Immature natural killer cell (primary cell): ENCODE data around the gene PLOD3. TPM values are rescaled to one million over a fixed set of nuclear protein-coding genes. Genes with fewer than 3 reads are reported as not detected.
A peak's percentile ranks its signal among the peaks of the same experiment; 100 is the strongest.
"Not testable (repeated sequence)": the region's sequence is repeated elsewhere in the genome, so short reads cannot be mapped to it uniquely, and the experiment has no call there.

Experiments
- DNase-seq, 3 donors: peaks; one replicate each; pipeline ENCODE4 v3.0.0; 2022; ENCODE audit warnings: mixed read lengths in 1 of 3
- H3K27ac Mint-ChIP-seq, 6 donors: one replicate each; pipeline ENCODE4 v1.8.0; 2020; ENCODE audit warnings: mixed read lengths in 6 of 6, mild to moderate bottlenecking in 5 of 6, inconsistent platforms in 4 of 6, moderate library complexity in 3 of 6
- H3K27me3 Mint-ChIP-seq, 3 donors: one replicate each; pipeline ENCODE4 v1.8.0; 2020 to 2021; ENCODE audit warnings: low read depth in 3 of 3, mild to moderate bottlenecking in 3 of 3, mixed read lengths in 3 of 3, moderate library complexity in 3 of 3, inconsistent platforms in 1 of 3
- H3K36me3 Mint-ChIP-seq, 3 donors: one replicate each; pipeline ENCODE4 v1.8.0; 2020; ENCODE audit warnings: mixed read lengths in 3 of 3, inconsistent platforms in 2 of 3, mild to moderate bottlenecking in 2 of 3
- H3K4me1 Mint-ChIP-seq, 2 donors: one replicate each; pipeline ENCODE4 v1.8.0; 2020; ENCODE audit warnings: inconsistent platforms in 2 of 2, mild to moderate bottlenecking in 2 of 2, mixed read lengths in 2 of 2, moderate library complexity in 1 of 2
- H3K4me3 Mint-ChIP-seq, 5 donors: one replicate each; pipeline ENCODE4 v1.8.0; 2020; ENCODE audit warnings: mild to moderate bottlenecking in 5 of 5, mixed read lengths in 5 of 5, inconsistent platforms in 3 of 5, moderate library complexity in 3 of 5
- H3K9me3 Mint-ChIP-seq, 6 donors: one replicate each; pipeline ENCODE4 v1.8.0; 2020; ENCODE audit warnings: mild to moderate bottlenecking in 6 of 6, mixed read lengths in 6 of 6, inconsistent platforms in 4 of 6, moderate library complexity in 3 of 6
- polyA plus RNA-seq, 3 donors: library from polyadenylated mRNA; unstranded; fragments of 300-500 nt; fragmentation: Illumina TruSeq; gene quantifications; one replicate each; pipeline ENCODE4 v1.2.3, GENCODE V29; 2021

Gene PLOD3
- polyA plus RNA-seq, 3 donors from 2014 or later: 19.6 to 28.6 (median 26.6) TPM

- H3K36me3 Mint-ChIP-seq: no peaks in the 10 kb centered on the region
- no peaks in the 10 kb centered on the region for H3K4me1 Mint-ChIP-seq
- H3K9me3 Mint-ChIP-seq: no peaks in the 10 kb centered on the region
- no peak within 1 kb of the TSS for H3K4me3 Mint-ChIP-seq
- H3K27me3 Mint-ChIP-seq: peaks cover 4 to 14% (median 12%) of the 10 kb centered on the region in 3 donors
- H3K27ac Mint-ChIP-seq: no peak within 1 kb of the TSS
- DNase-seq: no peak
Observed at GRCh38 chr7:101200862-101201599, 16.4 kb downstream of the PLOD3 start, which contains the start of gene MOGAT3. MOGAT3 (minus strand) TSS chr7:101201036; CDS start chr7:101200854, 182 bp downstream.

- no peak overlapping the region for H3K27ac Mint-ChIP-seq
- DNase-seq: no peak
- H3K36me3 Mint-ChIP-seq: no peaks in the 10 kb centered on the region
- no peaks in the 10 kb centered on the region for H3K4me1 Mint-ChIP-seq
- H3K9me3 Mint-ChIP-seq: no peaks in the 10 kb centered on the region
- H3K4me3 Mint-ChIP-seq: no peak overlapping the region
- H3K27me3 Mint-ChIP-seq: peaks cover 4 to 14% (median 12%) of the 10 kb centered on the region in 3 donors
Observed at GRCh38 chr7:101200504-101200861, 16.9 kb downstream of the PLOD3 start.

- not testable (repeated sequence) for H3K27ac Mint-ChIP-seq, H3K4me1 Mint-ChIP-seq, H3K4me3 Mint-ChIP-seq, H3K36me3 Mint-ChIP-seq, DNase-seq, H3K9me3 Mint-ChIP-seq
- peaks cover 2 to 17% (median 14%) of the 10 kb centered on the region in 3 donors for H3K27me3 Mint-ChIP-seq
Observed at GRCh38 chr7:101199522-101199921, 17.9 kb downstream of the PLOD3 start.

- no peak for DNase-seq
- Mint-ChIP-seq H3K9me3 (no peaks in the 10 kb centered on the region), H3K27ac (peak overlapping the region in 1 of 6 donors; percentile 28), H3K36me3 (no peaks in the 10 kb centered on the region), H3K27me3 (peaks cover 2 to 17% (median 10%) of the 10 kb centered on the region in 3 donors), H3K4me3 (no peak overlapping the region), H3K4me1 (no peaks in the 10 kb centered on the region)
Observed at GRCh38 chr7:101198476-101198875, 18.9 kb downstream of the PLOD3 start.

GRCh38 chr7:101197991-101198390 lies 19.4 kb downstream of the PLOD3 start:
- H3K27me3 Mint-ChIP-seq: peaks cover 2 to 17% (median 8%) of the 10 kb centered on the region in 3 donors
- no peaks in the 10 kb centered on the region for H3K4me1 Mint-ChIP-seq
- no peak overlapping the region for H3K27ac Mint-ChIP-seq
- DNase-seq: no peak
- H3K36me3 Mint-ChIP-seq: no peaks in the 10 kb centered on the region
- no peaks in the 10 kb centered on the region for H3K9me3 Mint-ChIP-seq
- H3K4me3 Mint-ChIP-seq: no peak overlapping the region

GRCh38 chr7:101195884-101196283 lies 21.5 kb downstream of the PLOD3 start:
- Mint-ChIP-seq H3K4me1 (peaks cover 0 to 2% of the 10 kb centered on the region in 2 donors), H3K27me3 (peaks cover 4 to 15% (median 4%) of the 10 kb centered on the region in 3 donors), H3K4me3 (no peak overlapping the region), H3K27ac (no peak overlapping the region), H3K36me3 (no peaks in the 10 kb centered on the region), H3K9me3 (no peaks in the 10 kb centered on the region)
- no peak for DNase-seq

GRCh38 chr7:101189109-101189508 lies 28.3 kb downstream of the PLOD3 start:
- H3K4me1 Mint-ChIP-seq: peaks cover 0 to 2% of the 10 kb centered on the region in 2 donors
- DNase-seq: no peak
- H3K27ac Mint-ChIP-seq: no peak overlapping the region
- H3K36me3 Mint-ChIP-seq: no peaks in the 10 kb centered on the region
- no peak overlapping the region for H3K4me3 Mint-ChIP-seq
- peaks cover 0 to 8% (median 4%) of the 10 kb centered on the region in 3 donors for H3K27me3 Mint-ChIP-seq
- peaks cover 0 to 3% (median 0%) of the 10 kb centered on the region in 6 donors for H3K9me3 Mint-ChIP-seq

- H3K9me3 Mint-ChIP-seq: peaks cover 0 to 3% (median 0%) of the 10 kb centered on the region in 6 donors
- H3K27me3 Mint-ChIP-seq: peaks cover 1 to 11% (median 4%) of the 10 kb centered on the region in 3 donors
- no peaks in the 10 kb centered on the region for H3K36me3 Mint-ChIP-seq
- DNase-seq: no peak
- no peak overlapping the region for H3K27ac Mint-ChIP-seq
- H3K4me3 Mint-ChIP-seq: no peak overlapping the region
- no peaks in the 10 kb centered on the region for H3K4me1 Mint-ChIP-seq
Observed at GRCh38 chr7:101186844-101187428, 30.4 kb downstream of the PLOD3 start.

GRCh38 chr7:101186194-101186593 lies 31.2 kb downstream of the PLOD3 start:
- no peaks in the 10 kb centered on the region for H3K4me1 Mint-ChIP-seq
- H3K36me3 Mint-ChIP-seq: no peaks in the 10 kb centered on the region
- H3K9me3 Mint-ChIP-seq: peaks cover 0 to 3% (median 0%) of the 10 kb centered on the region in 6 donors
- no peak overlapping the region for H3K27ac Mint-ChIP-seq
- no peak overlapping the region for H3K4me3 Mint-ChIP-seq
- DNase-seq: no peak
- peaks cover 1 to 12% (median 4%) of the 10 kb centered on the region in 3 donors for H3K27me3 Mint-ChIP-seq

- Mint-ChIP-seq H3K9me3 (peaks cover 0 to 5% (median 0%) of the 10 kb centered on the region in 6 donors), H3K27ac (no peak overlapping the region), H3K36me3 (no peaks in the 10 kb centered on the region), H3K4me3 (no peak overlapping the region), H3K27me3 (peaks cover 1 to 20% (median 11%) of the 10 kb centered on the region in 3 donors), H3K4me1 (no peaks in the 10 kb centered on the region)
- no peak for DNase-seq
Observed at GRCh38 chr7:101185258-101185839, 32.0 kb downstream of the PLOD3 start.

GRCh38 chr7:101180130-101180755 lies 37.1 kb downstream of the PLOD3 start, which contains the start of gene NAT16:
NAT16 (minus strand) TSS chr7:101180293; CDS start chr7:101174807, 5,486 bp downstream.
- peaks cover 14 to 49% (median 15%) of the 10 kb centered on the region in 3 donors for H3K27me3 Mint-ChIP-seq
- H3K4me3 Mint-ChIP-seq: peak within 1 kb of the TSS in 1 of 5 donors; percentile 44
- peaks cover 0 to 2% of the 10 kb centered on the region in 2 donors for H3K4me1 Mint-ChIP-seq
- H3K36me3 Mint-ChIP-seq: no peaks in the 10 kb centered on the region
- no peak for DNase-seq
- peaks cover 0 to 4% (median 0%) of the 10 kb centered on the region in 6 donors for H3K9me3 Mint-ChIP-seq
- no peak within 1 kb of the TSS for H3K27ac Mint-ChIP-seq

- no peak overlapping the region for H3K27ac Mint-ChIP-seq
Observed at GRCh38 chr7:101179713-101180112, 37.7 kb downstream of the PLOD3 start.

GRCh38 chr7:101179117-101179516 lies 38.3 kb downstream of the PLOD3 start:
- H3K4me3 Mint-ChIP-seq: no peak overlapping the region
- H3K27me3 Mint-ChIP-seq: peaks cover 20 to 54% (median 24%) of the 10 kb centered on the region in 3 donors
- H3K36me3 Mint-ChIP-seq: no peaks in the 10 kb centered on the region
- no peak for DNase-seq
- peaks cover 3 to 7% of the 10 kb centered on the region in 2 donors for H3K4me1 Mint-ChIP-seq
- H3K9me3 Mint-ChIP-seq: peaks cover 0 to 2% (median 0%) of the 10 kb centered on the region in 6 donors
- no peak overlapping the region for H3K27ac Mint-ChIP-seq

More at GRCh38 chr7:101179713-101180112, 37.7 kb downstream of the PLOD3 start:
- DNase-seq: no peak
- Mint-ChIP-seq H3K36me3 (no peaks in the 10 kb centered on the region), H3K27me3 (peaks cover 15 to 52% (median 18%) of the 10 kb centered on the region in 3 donors), H3K9me3 (peaks cover 0 to 3% (median 0%) of the 10 kb centered on the region in 6 donors), H3K4me1 (peaks cover 0 to 2% of the 10 kb centered on the region in 2 donors), H3K4me3 (no peak overlapping the region)
